ENCODE data around the gene TAS2R43.
A peak's percentile ranks its signal among the peaks of the same experiment; 100 is the strongest.
"Not testable (repeated sequence)": the region's sequence is repeated elsewhere in the genome, so short reads cannot be mapped to it uniquely, and the experiment has no call there.

The TAS2R43 gene

DNA sequence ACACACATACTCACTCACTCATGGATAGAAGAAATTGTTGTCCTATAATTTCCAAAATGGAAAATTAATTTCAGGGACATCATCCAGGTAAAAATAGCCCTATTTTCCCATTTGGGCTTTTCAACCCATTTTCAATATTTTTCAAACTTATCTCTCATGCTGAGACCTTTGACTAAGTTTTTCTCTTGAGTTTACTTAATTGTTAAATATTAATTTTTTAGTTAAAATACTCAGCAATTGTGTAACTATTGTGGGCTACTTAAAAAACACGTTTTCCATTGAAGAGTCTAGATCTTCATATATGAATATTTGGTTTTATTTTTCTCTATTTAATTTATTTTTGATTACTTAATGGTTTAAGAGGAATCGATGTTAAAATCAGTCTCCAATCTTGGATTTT lies 14.2 kb upstream of the TAS2R43 start:
- Histone ChIP-seq H3K36me3 (ENCODE audit: control insufficient read depth, insufficient read depth, low read length) (peaks cover 8% of the 10 kb centered on the region; the same call in 1 of the 2 replicates), H3K27me3 (ENCODE audit: control insufficient read depth, insufficient read depth, low read length) (no peaks in the 10 kb centered on the region), H3K9ac (ENCODE audit: low read depth, low read length) (no peak overlapping the region), H3K4me1 (ENCODE audit: control insufficient read depth, insufficient read depth, low read length) (no peaks in the 10 kb centered on the region), H3K4me3 (ENCODE audit: low read depth, low read length) (no peak overlapping the region), H3K27ac (ENCODE audit: low read depth, low read length) (no peak overlapping the region), H3K9me3 (ENCODE audit: control insufficient read depth, insufficient read depth, low read length) (peaks cover 4% of the 10 kb centered on the region; the same call in 1 of the 2 replicates)

- no peak overlapping the region for H3K9ac ChIP-seq (ENCODE audit: low read depth, low read length)
- peaks cover 4% of the 10 kb centered on the region; the same call in 1 of the 2 replicates for H3K9me3 ChIP-seq (ENCODE audit: control insufficient read depth, insufficient read depth, low read length)
- H3K36me3 ChIP-seq (ENCODE audit: control insufficient read depth, insufficient read depth, low read length): peaks cover 8% of the 10 kb centered on the region; the same call in 1 of the 2 replicates
- H3K4me1 ChIP-seq (ENCODE audit: control insufficient read depth, insufficient read depth, low read length): no peaks in the 10 kb centered on the region
- no peak overlapping the region for H3K4me3 ChIP-seq (ENCODE audit: low read depth, low read length)
- no peak overlapping the region for H3K27ac ChIP-seq (ENCODE audit: low read depth, low read length)
- H3K27me3 ChIP-seq (ENCODE audit: control insufficient read depth, insufficient read depth, low read length): no peaks in the 10 kb centered on the region
Observed at GRCh38 chr12:11105546-11105945, 13.4 kb upstream of the TAS2R43 start.

- not testable (repeated sequence) for H3K4me3 ChIP-seq (ENCODE audit: low read depth, low read length); H3K27ac ChIP-seq (ENCODE audit: low read depth, low read length); H3K4me1 ChIP-seq (ENCODE audit: control insufficient read depth, insufficient read depth, low read length); H3K9ac ChIP-seq (ENCODE audit: low read depth, low read length); H3K9me3 ChIP-seq (ENCODE audit: control insufficient read depth, insufficient read depth, low read length); H3K27me3 ChIP-seq (ENCODE audit: control insufficient read depth, insufficient read depth, low read length); H3K36me3 ChIP-seq (ENCODE audit: control insufficient read depth, insufficient read depth, low read length)
Observed at GRCh38 chr12:11094910-11095309, 2.8 kb upstream of the TAS2R43 start.

DNA sequence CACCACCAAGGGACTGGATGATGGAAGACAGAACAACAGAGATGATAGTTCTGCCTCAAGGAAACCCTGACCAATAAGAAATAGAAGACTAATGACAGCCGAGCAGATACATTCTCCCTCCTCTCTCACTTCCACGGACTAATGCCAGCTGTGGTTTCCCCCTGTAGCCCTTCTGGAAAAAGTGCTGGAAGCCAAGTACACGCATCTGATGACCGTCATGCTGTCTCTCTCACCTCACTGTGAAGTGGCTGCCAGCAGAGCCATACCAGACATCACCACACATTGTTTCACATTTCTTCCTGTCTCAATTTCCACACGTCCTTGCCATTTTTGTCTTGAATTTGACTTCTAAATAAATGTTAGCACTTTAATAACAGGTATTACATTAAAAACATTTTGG lies 2.9 kb downstream of the TAS2R43 start:
- H3K36me3 ChIP-seq (ENCODE audit: control insufficient read depth, insufficient read depth, low read length): 0 out of 2 replicates have a peak, but pooled peaks cover 2% of the 10 kb centered on the region
- no peaks in the 10 kb centered on the region for H3K27me3 ChIP-seq (ENCODE audit: control insufficient read depth, insufficient read depth, low read length)

DNA sequence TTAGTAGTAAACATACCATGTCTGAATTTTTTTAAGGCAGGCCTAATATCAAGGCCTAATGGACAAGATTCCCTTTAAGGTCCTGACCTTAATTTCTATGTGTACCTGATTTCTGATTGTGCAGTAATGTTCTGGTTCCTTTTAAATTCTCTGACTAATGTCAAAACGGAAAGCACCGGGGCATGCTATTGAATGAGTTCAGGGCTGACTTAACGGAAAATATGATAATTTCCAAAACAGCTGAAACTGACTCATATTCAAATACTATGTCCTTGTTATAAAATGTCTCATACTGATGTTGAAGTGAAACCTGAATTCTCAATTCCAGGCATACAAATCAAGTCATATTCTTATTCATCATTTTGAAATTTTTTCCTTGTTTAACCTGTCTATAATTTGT lies 6.7 kb downstream of the TAS2R43 start:
- no peaks in the 10 kb centered on the region for H3K4me1 ChIP-seq (ENCODE audit: control insufficient read depth, insufficient read depth, low read length)
- peaks cover 8% of the 10 kb centered on the region for H3K9me3 ChIP-seq (ENCODE audit: control insufficient read depth, insufficient read depth, low read length)
- H3K4me3 ChIP-seq (ENCODE audit: low read depth, low read length): no peak overlapping the region
- H3K36me3 ChIP-seq (ENCODE audit: control insufficient read depth, insufficient read depth, low read length): 0 out of 2 replicates have a peak, but pooled peaks cover 2% of the 10 kb centered on the region
- no peaks in the 10 kb centered on the region for H3K27me3 ChIP-seq (ENCODE audit: control insufficient read depth, insufficient read depth, low read length)
- H3K27ac ChIP-seq (ENCODE audit: low read depth, low read length): no peak overlapping the region
- H3K9ac ChIP-seq (ENCODE audit: low read depth, low read length): no peak overlapping the region

More for the DNA sequence above, 2.9 kb downstream of the TAS2R43 start:
- no peak overlapping the region for H3K4me3 ChIP-seq (ENCODE audit: low read depth, low read length)
- peaks cover 2% of the 10 kb centered on the region for H3K9me3 ChIP-seq (ENCODE audit: control insufficient read depth, insufficient read depth, low read length)
- no peak overlapping the region for H3K9ac ChIP-seq (ENCODE audit: low read depth, low read length)
- H3K27ac ChIP-seq (ENCODE audit: low read depth, low read length): no peak overlapping the region
- H3K4me1 ChIP-seq (ENCODE audit: control insufficient read depth, insufficient read depth, low read length): no peaks in the 10 kb centered on the region

GRCh38 chr12:11081987-11082386 lies 10.1 kb downstream of the TAS2R43 start:
- Histone ChIP-seq H3K27me3 (ENCODE audit: control insufficient read depth, insufficient read depth, low read length) (no peaks in the 10 kb centered on the region), H3K27ac (ENCODE audit: low read depth, low read length) (no peak overlapping the region), H3K9ac (ENCODE audit: low read depth, low read length) (no peak overlapping the region), H3K4me1 (ENCODE audit: control insufficient read depth, insufficient read depth, low read length) (no peaks in the 10 kb centered on the region), H3K9me3 (ENCODE audit: control insufficient read depth, insufficient read depth, low read length) (peaks cover 8% of the 10 kb centered on the region), H3K4me3 (ENCODE audit: low read depth, low read length) (no peak overlapping the region), H3K36me3 (ENCODE audit: control insufficient read depth, insufficient read depth, low read length) (no peaks in the 10 kb centered on the region)

- H3K4me3 ChIP-seq (ENCODE audit: low read depth, low read length): no peak overlapping the region
- H3K9ac ChIP-seq (ENCODE audit: low read depth, low read length): no peak overlapping the region
- H3K27me3 ChIP-seq (ENCODE audit: control insufficient read depth, insufficient read depth, low read length): no peaks in the 10 kb centered on the region
- H3K4me1 ChIP-seq (ENCODE audit: control insufficient read depth, insufficient read depth, low read length): no peaks in the 10 kb centered on the region
- no peak overlapping the region for H3K27ac ChIP-seq (ENCODE audit: low read depth, low read length)
- no peaks in the 10 kb centered on the region for H3K9me3 ChIP-seq (ENCODE audit: control insufficient read depth, insufficient read depth, low read length)
- no peaks in the 10 kb centered on the region for H3K36me3 ChIP-seq (ENCODE audit: control insufficient read depth, insufficient read depth, low read length)
Observed at GRCh38 chr12:11078246-11078645, 13.9 kb downstream of the TAS2R43 start.

- Histone ChIP-seq H3K9ac (ENCODE audit: low read depth, low read length) (no peak overlapping the region), H3K27ac (ENCODE audit: low read depth, low read length) (no peak overlapping the region), H3K4me1 (ENCODE audit: control insufficient read depth, insufficient read depth, low read length) (peaks cover 18% of the 10 kb centered on the region), H3K36me3 (ENCODE audit: control insufficient read depth, insufficient read depth, low read length) (no peaks in the 10 kb centered on the region), H3K9me3 (ENCODE audit: control insufficient read depth, insufficient read depth, low read length) (no peaks in the 10 kb centered on the region), H3K4me3 (ENCODE audit: low read depth, low read length) (no peak overlapping the region), H3K27me3 (ENCODE audit: control insufficient read depth, insufficient read depth, low read length) (no peaks in the 10 kb centered on the region)
Observed at GRCh38 chr12:11075642-11076041, 16.5 kb downstream of the TAS2R43 start.

GRCh38 chr12:11071414-11071813 lies 20.7 kb downstream of the TAS2R43 start:
- Histone ChIP-seq H3K9me3 (ENCODE audit: control insufficient read depth, insufficient read depth, low read length) (no peaks in the 10 kb centered on the region), H3K4me1 (ENCODE audit: control insufficient read depth, insufficient read depth, low read length) (peaks cover 19% of the 10 kb centered on the region), H3K36me3 (ENCODE audit: control insufficient read depth, insufficient read depth, low read length) (no peaks in the 10 kb centered on the region), H3K9ac (ENCODE audit: low read depth, low read length) (no peak overlapping the region), H3K27ac (ENCODE audit: low read depth, low read length) (peak overlapping the region; percentile 43), H3K27me3 (ENCODE audit: control insufficient read depth, insufficient read depth, low read length) (no peaks in the 10 kb centered on the region), H3K4me3 (ENCODE audit: low read depth, low read length) (no peak overlapping the region)

DNA sequence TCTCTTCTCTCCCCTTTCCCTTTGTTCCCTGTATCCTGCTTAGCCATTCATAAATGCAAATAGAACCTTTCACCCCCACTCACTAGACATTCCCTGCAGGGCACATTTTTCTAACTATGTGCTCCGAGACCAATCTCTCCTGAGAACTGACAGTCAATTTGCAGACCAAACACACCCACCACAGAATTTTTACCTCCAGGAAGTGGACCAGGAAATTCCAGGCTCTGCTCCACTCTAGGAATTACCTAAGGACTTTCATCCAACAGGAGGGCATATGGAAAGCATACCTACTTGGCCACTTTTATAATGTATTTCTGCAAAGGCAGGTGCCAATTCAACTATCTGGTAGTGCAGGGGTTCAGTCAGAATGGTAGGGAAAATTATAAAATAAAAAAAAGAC lies 21.1 kb downstream of the TAS2R43 start:
- Histone ChIP-seq H3K36me3 (ENCODE audit: control insufficient read depth, insufficient read depth, low read length) (no peaks in the 10 kb centered on the region), H3K4me1 (ENCODE audit: control insufficient read depth, insufficient read depth, low read length) (peaks cover 19% of the 10 kb centered on the region), H3K9me3 (ENCODE audit: control insufficient read depth, insufficient read depth, low read length) (no peaks in the 10 kb centered on the region), H3K27me3 (ENCODE audit: control insufficient read depth, insufficient read depth, low read length) (no peaks in the 10 kb centered on the region), H3K4me3 (ENCODE audit: low read depth, low read length) (no peak overlapping the region), H3K27ac (ENCODE audit: low read depth, low read length) (peak overlapping the region; percentile 43), H3K9ac (ENCODE audit: low read depth, low read length) (no peak overlapping the region)

DNA sequence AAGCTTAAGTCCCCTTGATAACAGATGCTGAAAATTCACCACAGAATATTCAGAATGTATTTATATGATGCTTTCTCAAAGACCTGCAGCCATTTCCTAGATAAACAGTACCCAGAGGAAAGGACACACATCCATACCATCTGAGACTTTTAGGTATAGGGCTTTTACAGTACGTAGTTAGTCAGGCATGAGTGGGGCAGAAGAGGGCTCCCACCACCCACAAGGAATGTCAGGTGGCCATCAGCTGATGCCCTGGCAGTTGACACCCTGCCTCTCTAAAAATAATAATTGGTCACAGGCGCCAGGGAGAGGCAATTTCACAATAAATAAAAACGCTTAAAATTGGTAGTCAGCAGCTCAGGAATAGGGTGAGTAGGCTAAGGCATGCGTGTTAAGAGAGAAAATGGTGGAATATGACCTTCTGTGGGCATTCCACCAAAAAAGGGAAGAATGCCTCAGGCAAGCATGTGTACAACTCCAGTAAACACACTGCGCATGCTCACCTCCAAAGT lies 22.2 kb downstream of the TAS2R43 start:
- no peaks in the 10 kb centered on the region for H3K9me3 ChIP-seq (ENCODE audit: control insufficient read depth, insufficient read depth, low read length)
- H3K4me1 ChIP-seq (ENCODE audit: control insufficient read depth, insufficient read depth, low read length): peaks cover 19% of the 10 kb centered on the region
- H3K4me3 ChIP-seq (ENCODE audit: low read depth, low read length): no peak overlapping the region
- H3K27me3 ChIP-seq (ENCODE audit: control insufficient read depth, insufficient read depth, low read length): no peaks in the 10 kb centered on the region
- H3K36me3 ChIP-seq (ENCODE audit: control insufficient read depth, insufficient read depth, low read length): no peaks in the 10 kb centered on the region
- H3K27ac ChIP-seq (ENCODE audit: low read depth, low read length): no peak overlapping the region
- H3K9ac ChIP-seq (ENCODE audit: low read depth, low read length): no peak overlapping the region
